Measurements from ENCODE around the gene ZEB1. TPM values are rescaled to one million over a fixed set of nuclear protein-coding genes. Genes with fewer than 3 reads are reported as not detected.

ZEB1 gene
- total and polyA plus RNA-seq, 2 of the 4 experiments (the other 2 are of a cell fraction), result 23.7 to 108 TPM

DNA sequence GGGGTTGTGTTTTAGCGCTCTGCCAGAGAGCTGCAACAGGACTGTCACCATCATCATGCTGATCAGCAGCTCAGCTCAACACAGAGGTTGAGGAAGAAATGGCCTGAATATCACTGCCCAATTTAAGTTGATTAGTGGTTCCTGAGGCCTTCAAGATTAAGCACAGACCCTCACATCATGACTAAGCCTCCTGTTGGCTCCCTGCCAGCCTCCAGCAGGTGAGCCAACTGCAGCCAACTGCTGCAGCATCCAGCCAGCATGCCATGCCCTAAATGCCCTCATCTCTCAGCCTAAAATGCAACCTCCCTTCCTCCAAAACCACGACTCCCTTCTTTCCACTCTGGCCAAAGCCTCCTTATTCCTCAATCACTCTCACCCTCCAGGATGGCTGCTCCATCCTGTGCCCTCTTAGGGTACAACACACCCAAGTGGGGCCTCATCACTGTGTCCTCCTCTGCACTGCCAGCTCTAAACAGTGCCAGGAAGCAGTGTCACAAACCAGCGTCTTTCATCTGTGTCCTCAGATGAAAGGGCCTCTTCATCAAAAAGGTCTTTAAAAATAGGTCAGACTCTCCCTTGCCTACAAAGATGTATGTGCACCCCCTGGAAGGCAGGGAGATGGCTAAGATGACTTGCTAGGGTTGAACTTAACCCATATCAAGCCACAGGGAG, 259.3 kb downstream of the ZEB1 start:
- Histone ChIP-seq H3K9me1 (ENCODE audit: insufficient read depth, low read length) (no peaks in the 10 kb centered on the region), H3K4me3 (ENCODE audit: insufficient read depth, low read depth, low read length) (no peak overlapping the region), H2BK20ac (ENCODE audit: low read depth, low read length) (no peak overlapping the region), H3K4me2 (ENCODE audit: low read depth, low read length) (no peak overlapping the region), H2BK15ac (ENCODE audit: low read depth, low read length) (no peak overlapping the region), H2BK5ac (ENCODE audit: low read depth, low read length, poor library complexity, severe bottlenecking) (no peak overlapping the region), H2AK9ac (replicated peaks; ENCODE audit: low read depth, low read length, poor library complexity) (no peak overlapping the region), H4K5ac (ENCODE audit: low read depth, low read length) (no peak overlapping the region), H3K23ac (ENCODE audit: low read depth, low read length) (no peak overlapping the region), H3K36me3 (ENCODE audit: control insufficient read depth, insufficient read depth, low read length) (no peaks in the 10 kb centered on the region), H3K9me3 (ENCODE audit: control insufficient read depth, insufficient read depth, low read length) (peaks cover 5% of the 10 kb centered on the region; the same call in 1 of the 2 replicates), H3K56ac (ENCODE audit: extremely low read depth, insufficient read depth, low read length) (no peak overlapping the region), H3K4ac (ENCODE audit: low read depth, low read length) (no peak overlapping the region), H3K79me1 (ENCODE audit: low read depth in 1 of 2, low read length in 2 of 2) (no peaks in the 10 kb centered on the region), H3K27me3 (ENCODE audit: control insufficient read depth, insufficient read depth, low read length) (no peaks in the 10 kb centered on the region; the same call in 1 of the 2 replicates), H4K8ac (ENCODE audit: low read depth in 2 of 2, low read length in 2 of 2) (no peak overlapping the region), H2AK5ac (ENCODE audit: low read depth, low read length) (no peak overlapping the region), H3K14ac (replicated peaks; ENCODE audit: low read depth, low read length) (no peak overlapping the region), H3K27ac (ENCODE audit: insufficient read depth, low read length) (no peak overlapping the region), H3K9ac (ENCODE audit: low read depth, low read length) (no peak overlapping the region), H2AFZ (replicated peaks; ENCODE audit: low read length, poor library complexity) (no peak overlapping the region), H4K91ac (ENCODE audit: insufficient read depth, low read depth, low read length) (no peak overlapping the region), H3K18ac (ENCODE audit: low read depth, low read length) (no peak overlapping the region), H4K20me1 (ENCODE audit: insufficient read depth, low read length) (no peaks in the 10 kb centered on the region), H2BK120ac (ENCODE audit: low read depth, low read length) (no peak overlapping the region), H3K4me1 (ENCODE audit: control insufficient read depth, insufficient read depth, low read length) (peaks cover 6% of the 10 kb centered on the region)
- DNase-seq, result no peak
- no peak for TF ChIP-seq SMC3 (IDR thresholded peaks at IDR 0.05; ENCODE audit: low read depth, low read length)
- TF ChIP-seq CHD1 (IDR thresholded peaks at IDR 0.05; ENCODE audit: low read depth, low read length), result no peak
- TF ChIP-seq MAZ (IDR thresholded peaks at IDR 0.05; ENCODE audit: borderline replicate concordance, low read depth, low read length), result no peak
- TF ChIP-seq NFE2L2 (IDR thresholded peaks at IDR 0.05; ENCODE audit: low read depth, low read length), result no peak
- no peak for TF ChIP-seq BHLHE40 (IDR thresholded peaks at IDR 0.05; ENCODE audit: low read depth, low read length)
- no peak for TF ChIP-seq RFX5 (IDR thresholded peaks at IDR 0.05; ENCODE audit: low read depth, low read length)
- TF ChIP-seq RAD21 (IDR thresholded peaks at IDR 0.05; ENCODE audit: low read length), result no peak
- no peak for TF ChIP-seq USF2 (IDR thresholded peaks at IDR 0.05; ENCODE audit: low read depth, low read length)
- POLR2A ChIA-PET (ENCODE audit: unreplicated experiment), result no interaction called here
- no TSS peak for BruUV-seq (replicated peaks)
- intact Hi-C loops (cut with micrococcal nuclease) (no loop called here), dilution Hi-C loops (cut with HindIII; ENCODE audit: low sequenced_read_pairs, unreplicated experiment) (no loop called here), in situ Hi-C loops (cut with MboI; ENCODE audit: low sequenced_read_pairs) (no loop called here)
- no peak for ATAC-seq (ENCODE audit: low read depth)
- no CpG with 5 or more reads among the region's 3 CpGs for WGBS, 2 experiments (ENCODE audit: extremely low coverage in 2 of 2, insufficient read length in 1 of 2)
- CTCF ChIA-PET, result no interaction called here
